Measurements from ENCODE around the gene KDM5B.

DNA sequence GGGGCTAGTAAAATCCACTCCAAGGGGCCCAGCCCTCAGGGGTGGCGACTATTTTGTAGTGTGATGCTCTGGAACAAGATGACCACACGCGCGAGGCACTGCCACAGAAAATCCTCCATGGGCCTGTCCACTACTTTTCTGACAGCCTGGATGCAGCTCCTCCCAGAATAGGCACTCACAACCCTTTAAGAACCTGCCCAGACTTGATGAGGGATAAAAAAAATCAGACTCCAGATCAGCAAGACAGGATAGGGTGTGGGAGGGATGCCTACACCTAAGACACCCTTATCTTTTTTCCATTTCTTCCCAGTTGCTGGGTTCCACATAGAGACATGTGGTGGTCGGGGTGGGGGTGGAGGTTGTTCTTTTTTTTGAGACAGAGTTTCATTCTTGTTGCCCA lies 36.0 kb upstream of the KDM5B start:
- TF ChIP-seq CTCF (IDR thresholded peaks at IDR 0.05), result no peak
- TF ChIP-seq POLR2A (IDR thresholded peaks at IDR 0.05), result no peak

Data from body of pancreas (tissue), 4 donors.